ENCODE data around the gene DST. TPM values are rescaled to one million over a fixed set of nuclear protein-coding genes. Genes with fewer than 3 reads are reported as not detected.

DST gene
- total and polyA plus RNA-seq, 2 donors (not counting 1 experiment from before 2014, with no cell fraction given): 1.5 to 1.9 TPM

DNA sequence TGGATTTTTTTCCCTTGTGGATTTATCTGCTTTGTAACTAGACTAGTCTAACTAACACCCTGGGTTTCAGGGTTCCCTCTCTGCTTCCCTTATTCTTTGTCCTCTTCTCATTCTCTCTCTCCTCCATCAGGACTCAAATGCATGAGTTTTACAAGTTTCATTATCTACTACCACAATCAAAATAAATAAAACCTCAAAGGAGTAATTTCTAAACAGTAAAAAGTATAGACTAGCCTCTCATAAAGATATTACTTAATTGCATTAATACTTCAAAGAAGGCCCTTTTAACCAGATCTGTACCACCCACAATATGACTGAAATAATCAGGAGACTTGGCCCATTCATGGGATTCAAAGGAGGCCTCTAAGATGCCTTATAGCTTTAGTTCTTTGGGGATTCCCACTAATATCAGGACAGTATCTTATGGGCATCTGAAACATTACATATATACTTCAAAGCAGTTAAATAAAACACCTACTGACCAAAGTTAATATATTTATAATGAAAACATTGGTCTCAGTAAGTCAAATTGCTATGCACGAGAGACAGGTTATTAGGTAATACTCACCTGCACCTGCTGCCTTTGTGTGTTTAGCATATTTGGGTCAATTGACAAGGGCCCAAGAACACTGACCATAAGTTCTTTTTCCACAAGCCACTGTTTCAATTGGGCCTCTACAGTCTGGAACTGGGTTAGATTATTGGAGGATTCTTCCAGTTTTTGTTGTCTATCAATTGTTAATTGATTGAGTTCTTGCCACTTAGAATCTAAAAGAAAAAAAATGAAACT is 85.7 kb downstream of the DST start:
- Mint-ChIP-seq H3K4me1 (no peaks in the 10 kb centered on the region), H3K9me3 (ENCODE audit: insufficient read depth) (no peaks in the 10 kb centered on the region), H3K27ac (no peak overlapping the region), H3K4me3 (no peak overlapping the region), H3K27me3 (no peaks in the 10 kb centered on the region)
- ChIA-PET POLR2A (no interaction called here), CTCF (no interaction called here)
- Histone ChIP-seq H3K27me3 (replicated peaks in 1 of 4; ENCODE audit: control extremely low read depth in 1 of 4, control insufficient read depth in 3 of 4, insufficient read depth in 4 of 4, low read length in 3 of 4) (no peaks in the 10 kb centered on the region), H3K36me3 (replicated peaks in 1 of 2; ENCODE audit: control extremely low read depth in 1 of 2, control insufficient read depth in 1 of 2, extremely low read depth in 1 of 2, insufficient read depth in 2 of 2, low read length in 1 of 2) (no peaks in the 10 kb centered on the region), H2AFZ (ENCODE audit: insufficient read depth, low read depth, low read length, poor library complexity, severe bottlenecking) (no peak overlapping the region), H3K4me2 (replicated peaks; ENCODE audit: low read depth, low read length, poor library complexity, severe bottlenecking) (no peak overlapping the region), H3K27ac (ENCODE audit: low read length in 2 of 2) (no peak overlapping the region), H3K9ac (ENCODE audit: low read length) (no peak overlapping the region), H4K20me1 (ENCODE audit: control insufficient read depth, insufficient read depth, low read length, poor library complexity, severe bottlenecking) (no peaks in the 10 kb centered on the region), H3K79me2 (ENCODE audit: control insufficient read depth, insufficient read depth, low read length) (no peaks in the 10 kb centered on the region), H3K4me3 (ENCODE audit: control extremely low read depth in 1 of 5, extremely low read depth in 1 of 5, insufficient read depth in 1 of 5, low read depth in 2 of 5, low read length in 4 of 5) (no peak overlapping the region), H3K9me3 (ENCODE audit: control extremely low read depth in 1 of 3, control insufficient read depth in 2 of 3, insufficient read depth in 1 of 3, low read length in 2 of 3) (no peaks in the 10 kb centered on the region), H3K4me1 (ENCODE audit: control insufficient read depth in 2 of 2, insufficient read depth in 2 of 2, low read length in 2 of 2) (no peaks in the 10 kb centered on the region)
- TF ChIP-seq CTCF (IDR thresholded peaks at IDR 0.05) (no peak), EZH2 (IDR thresholded peaks at IDR 0.05; ENCODE audit: borderline replicate concordance, insufficient read depth, low read depth, low read length, poor library complexity, severe bottlenecking) (no peak)
- no peak for ATAC-seq (ENCODE audit: low read depth)
- no CpG with 5 or more reads among the region's 1 CpG for WGBS (ENCODE audit: insufficient coverage)
- intact Hi-C loops (cut with micrococcal nuclease): no loop called here
- no peak for DNase-seq

DNA sequence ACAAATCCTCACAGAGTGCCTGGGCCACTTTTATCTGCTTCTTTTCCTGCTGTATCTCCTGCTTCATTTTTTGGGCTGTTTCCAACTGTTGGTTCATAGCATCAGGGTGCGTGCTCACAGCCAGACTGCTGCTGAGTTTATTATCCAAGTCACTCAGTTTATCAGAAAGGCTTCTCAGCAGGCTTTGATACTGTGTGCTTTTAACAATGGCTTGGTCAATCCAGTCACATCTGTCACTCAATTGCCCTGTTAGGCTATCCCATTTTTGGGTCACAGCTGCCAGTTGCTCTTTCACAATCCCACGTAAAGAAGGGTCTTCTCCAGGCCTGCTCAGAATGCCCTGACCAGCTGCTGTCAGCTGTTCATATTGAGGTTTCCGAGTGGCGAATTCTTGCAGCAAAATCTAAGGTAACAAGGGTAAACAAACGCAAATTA is 87.2 kb downstream of the DST start:
- intact Hi-C loops (cut with micrococcal nuclease): no loop called here
- Histone ChIP-seq H4K20me1 (ENCODE audit: control insufficient read depth, insufficient read depth, low read length, poor library complexity, severe bottlenecking) (no peaks in the 10 kb centered on the region), H3K4me3 (ENCODE audit: control extremely low read depth in 1 of 5, extremely low read depth in 1 of 5, insufficient read depth in 1 of 5, low read depth in 2 of 5, low read length in 4 of 5) (no peak overlapping the region), H3K9me3 (ENCODE audit: control extremely low read depth in 1 of 3, control insufficient read depth in 2 of 3, insufficient read depth in 1 of 3, low read length in 2 of 3) (no peaks in the 10 kb centered on the region), H3K9ac (ENCODE audit: low read length) (no peak overlapping the region), H3K27ac (ENCODE audit: low read length in 2 of 2) (no peak overlapping the region), H3K36me3 (replicated peaks in 1 of 2; ENCODE audit: control extremely low read depth in 1 of 2, control insufficient read depth in 1 of 2, extremely low read depth in 1 of 2, insufficient read depth in 2 of 2, low read length in 1 of 2) (no peaks in the 10 kb centered on the region), H3K4me2 (replicated peaks; ENCODE audit: low read depth, low read length, poor library complexity, severe bottlenecking) (no peak overlapping the region), H3K79me2 (ENCODE audit: control insufficient read depth, insufficient read depth, low read length) (no peaks in the 10 kb centered on the region), H2AFZ (ENCODE audit: insufficient read depth, low read depth, low read length, poor library complexity, severe bottlenecking) (no peak overlapping the region), H3K27me3 (replicated peaks in 1 of 4; ENCODE audit: control extremely low read depth in 1 of 4, control insufficient read depth in 3 of 4, insufficient read depth in 4 of 4, low read length in 3 of 4) (no peaks in the 10 kb centered on the region), H3K4me1 (ENCODE audit: control insufficient read depth in 2 of 2, insufficient read depth in 2 of 2, low read length in 2 of 2) (no peaks in the 10 kb centered on the region)
- WGBS (ENCODE audit: insufficient coverage): 95% methylated on average over 2 of the region's 5 CpGs
- ATAC-seq (ENCODE audit: low read depth) (no peak), DNase-seq (no peak)
- no peak for TF ChIP-seq CTCF (IDR thresholded peaks at IDR 0.05)
- no peak for TF ChIP-seq EZH2 (IDR thresholded peaks at IDR 0.05; ENCODE audit: borderline replicate concordance, insufficient read depth, low read depth, low read length, poor library complexity, severe bottlenecking)
- ChIA-PET CTCF (no interaction called here), POLR2A (no interaction called here)
- no peaks in the 10 kb centered on the region for H3K4me1 Mint-ChIP-seq
- H3K9me3 Mint-ChIP-seq (ENCODE audit: insufficient read depth): no peaks in the 10 kb centered on the region
- no peaks in the 10 kb centered on the region for H3K27me3 Mint-ChIP-seq
- no peak overlapping the region for H3K27ac Mint-ChIP-seq
- no peak overlapping the region for H3K4me3 Mint-ChIP-seq

All from B cell (primary cell).